Measurements from ENCODE around the gene ABCD3. TPM values are rescaled to one million over a fixed set of nuclear protein-coding genes. Genes with fewer than 3 reads are reported as not detected.
"Not testable (repeated sequence)": the region's sequence is repeated elsewhere in the genome, so short reads cannot be mapped to it uniquely, and the experiment has no call there.

ABCD3 gene
- 29.6 and 29.8 TPM in 2 replicates for polyA plus RNA-seq (2013)

GRCh38 chr1:94417978-94418663, at the start of gene ABCD3:
Gene ABCD3, plus strand, starts transcription at chr1:94418389. Its CDS starts 90 bp downstream, at chr1:94418479.
- Histone ChIP-seq H3K4me1 (ENCODE audit: control insufficient read depth in 1 of 2, insufficient read depth in 2 of 2, low read length in 2 of 2) (peaks cover 4 to 5% of the 10 kb centered on the region in 2 experiments), H3K79me1 (ENCODE audit: low read length) (peaks cover 8% of the 10 kb centered on the region), H3K4ac (ENCODE audit: low read depth, low read length) (peak within 1 kb of the TSS; percentile 94), H2BK12ac (ENCODE audit: low read length) (peak within 1 kb of the TSS; percentile 10), H3K18ac (ENCODE audit: low read length) (peak within 1 kb of the TSS; percentile 90), H3K23ac (ENCODE audit: low read length) (no peak within 1 kb of the TSS), H2BK120ac (ENCODE audit: insufficient read depth, low read length, poor library complexity) (peak within 1 kb of the TSS; percentile 82), H2AFZ (ENCODE audit: insufficient read depth, low read length, poor library complexity) (peak within 1 kb of the TSS; percentile 95), H2BK5ac (ENCODE audit: low read depth, low read length, poor library complexity) (peak within 1 kb of the TSS; percentile 70), H3K9me3 (ENCODE audit: insufficient read depth, low read depth, low read length) (no peaks in the 10 kb centered on the region), H3K27me3 (ENCODE audit: insufficient read depth, low read length) (no peaks in the 10 kb centered on the region), H4K91ac (ENCODE audit: low read depth, low read length) (peak within 1 kb of the TSS; percentile 85), H3K9ac (ENCODE audit: low read length) (peak within 1 kb of the TSS; percentile 94), H3K4me3 (ENCODE audit: low read depth, low read length) (peak within 1 kb of the TSS; percentile 99), H3K27ac (ENCODE audit: low read depth, low read length) (peak within 1 kb of the TSS; percentile 65), H4K8ac (ENCODE audit: low read depth, low read length) (peak within 1 kb of the TSS; percentile 98), H3K79me2 (ENCODE audit: control insufficient read depth, insufficient read depth, low read length, poor library complexity) (peaks cover 8% of the 10 kb centered on the region), H4K12ac (ENCODE audit: low read depth, low read length) (peak within 1 kb of the TSS; percentile 76), H3K4me2 (ENCODE audit: low read length) (peak within 1 kb of the TSS; percentile 98), H3K36me3 (ENCODE audit: control insufficient read depth in 1 of 2, insufficient read depth in 2 of 2, low read length in 2 of 2) (no peaks in the 10 kb centered on the region), H3K14ac (ENCODE audit: low read length) (peak within 1 kb of the TSS; percentile 91), H2AK5ac (ENCODE audit: low read length) (peak within 1 kb of the TSS; percentile 42)
- WGBS (ENCODE audit: extremely low coverage, insufficient coverage, insufficient read length), result no CpG with 5 or more reads among the region's 84 CpGs
- peak; percentile 96 to 99 for DNase-seq

- not testable (repeated sequence) for H4K91ac ChIP-seq (ENCODE audit: low read depth, low read length); H3K79me2 ChIP-seq (ENCODE audit: control insufficient read depth, insufficient read depth, low read length, poor library complexity); H3K27ac ChIP-seq (ENCODE audit: low read depth, low read length); H3K4me3 ChIP-seq (ENCODE audit: low read depth, low read length); H3K4ac ChIP-seq (ENCODE audit: low read depth, low read length); H3K18ac ChIP-seq (ENCODE audit: low read length); H4K8ac ChIP-seq (ENCODE audit: low read depth, low read length); H3K4me1 ChIP-seq (ENCODE audit: control insufficient read depth in 1 of 2, insufficient read depth in 2 of 2, low read length in 2 of 2); H4K12ac ChIP-seq (ENCODE audit: low read depth, low read length); H2AFZ ChIP-seq (ENCODE audit: insufficient read depth, low read length, poor library complexity); H3K4me2 ChIP-seq (ENCODE audit: low read length); H3K79me1 ChIP-seq (ENCODE audit: low read length); H2BK5ac ChIP-seq (ENCODE audit: low read depth, low read length, poor library complexity); H3K27me3 ChIP-seq (ENCODE audit: insufficient read depth, low read length); H3K9me3 ChIP-seq (ENCODE audit: insufficient read depth, low read depth, low read length); H2BK12ac ChIP-seq (ENCODE audit: low read length); H3K14ac ChIP-seq (ENCODE audit: low read length); H3K36me3 ChIP-seq (ENCODE audit: control insufficient read depth in 1 of 2, insufficient read depth in 2 of 2, low read length in 2 of 2); H2AK5ac ChIP-seq (ENCODE audit: low read length); H3K9ac ChIP-seq (ENCODE audit: low read length); H2BK120ac ChIP-seq (ENCODE audit: insufficient read depth, low read length, poor library complexity); H3K23ac ChIP-seq (ENCODE audit: low read length)
- peak in 1 of 2 donors; percentile 65 for DNase-seq
Observed at GRCh38 chr1:94372771-94373170, 45.4 kb upstream of the ABCD3 start.

- not testable (repeated sequence) for H3K4me1 ChIP-seq (ENCODE audit: control insufficient read depth in 1 of 2, insufficient read depth in 2 of 2, low read length in 2 of 2); H2AFZ ChIP-seq (ENCODE audit: insufficient read depth, low read length, poor library complexity); H3K79me2 ChIP-seq (ENCODE audit: control insufficient read depth, insufficient read depth, low read length, poor library complexity); H3K4ac ChIP-seq (ENCODE audit: low read depth, low read length); H3K27ac ChIP-seq (ENCODE audit: low read depth, low read length); H3K36me3 ChIP-seq (ENCODE audit: control insufficient read depth in 1 of 2, insufficient read depth in 2 of 2, low read length in 2 of 2); H2AK5ac ChIP-seq (ENCODE audit: low read length); H3K23ac ChIP-seq (ENCODE audit: low read length); H3K14ac ChIP-seq (ENCODE audit: low read length); H2BK5ac ChIP-seq (ENCODE audit: low read depth, low read length, poor library complexity); H3K27me3 ChIP-seq (ENCODE audit: insufficient read depth, low read length); H4K8ac ChIP-seq (ENCODE audit: low read depth, low read length); H3K4me2 ChIP-seq (ENCODE audit: low read length); H2BK12ac ChIP-seq (ENCODE audit: low read length); H3K79me1 ChIP-seq (ENCODE audit: low read length); H4K12ac ChIP-seq (ENCODE audit: low read depth, low read length); H2BK120ac ChIP-seq (ENCODE audit: insufficient read depth, low read length, poor library complexity); DNase-seq; H3K9ac ChIP-seq (ENCODE audit: low read length); H3K4me3 ChIP-seq (ENCODE audit: low read depth, low read length); H4K91ac ChIP-seq (ENCODE audit: low read depth, low read length); H3K9me3 ChIP-seq (ENCODE audit: insufficient read depth, low read depth, low read length); H3K18ac ChIP-seq (ENCODE audit: low read length)
- no CpG with 5 or more reads among the region's 2 CpGs for WGBS (ENCODE audit: extremely low coverage, insufficient coverage, insufficient read length)
Observed at GRCh38 chr1:94373311-94373710, 44.9 kb upstream of the ABCD3 start.

- not testable (repeated sequence) for H3K9me3 ChIP-seq (ENCODE audit: insufficient read depth, low read depth, low read length); H3K4me1 ChIP-seq (ENCODE audit: control insufficient read depth in 1 of 2, insufficient read depth in 2 of 2, low read length in 2 of 2); H3K27ac ChIP-seq (ENCODE audit: low read depth, low read length); H4K8ac ChIP-seq (ENCODE audit: low read depth, low read length); H4K91ac ChIP-seq (ENCODE audit: low read depth, low read length); H3K23ac ChIP-seq (ENCODE audit: low read length); H2AK5ac ChIP-seq (ENCODE audit: low read length); H3K18ac ChIP-seq (ENCODE audit: low read length); H3K9ac ChIP-seq (ENCODE audit: low read length); DNase-seq; H3K79me2 ChIP-seq (ENCODE audit: control insufficient read depth, insufficient read depth, low read length, poor library complexity); H2AFZ ChIP-seq (ENCODE audit: insufficient read depth, low read length, poor library complexity); H3K36me3 ChIP-seq (ENCODE audit: control insufficient read depth in 1 of 2, insufficient read depth in 2 of 2, low read length in 2 of 2); H3K27me3 ChIP-seq (ENCODE audit: insufficient read depth, low read length); H3K4me2 ChIP-seq (ENCODE audit: low read length); H2BK120ac ChIP-seq (ENCODE audit: insufficient read depth, low read length, poor library complexity); H4K12ac ChIP-seq (ENCODE audit: low read depth, low read length); H3K14ac ChIP-seq (ENCODE audit: low read length); H2BK5ac ChIP-seq (ENCODE audit: low read depth, low read length, poor library complexity); H3K4me3 ChIP-seq (ENCODE audit: low read depth, low read length); H3K4ac ChIP-seq (ENCODE audit: low read depth, low read length); H3K79me1 ChIP-seq (ENCODE audit: low read length); H2BK12ac ChIP-seq (ENCODE audit: low read length)
- no CpG with 5 or more reads among the region's 7 CpGs for WGBS (ENCODE audit: extremely low coverage, insufficient coverage, insufficient read length)
Observed at GRCh38 chr1:94375666-94376065, 42.5 kb upstream of the ABCD3 start.

All from trophoblast cell (in vitro differentiated cells and primary cell).